T-helper 2 cell treated with Interferon-gamma antibody and Interleukin-4, amounts not matched to agents 5 μg/mL and 100 μg/mL, for 36 hours (primary cell): ENCODE results near the gene VENTX.
"Not testable (repeated sequence)": the region's sequence is repeated elsewhere in the genome, so short reads cannot be mapped to it uniquely, and the experiment has no call there.

ENCODE experiments used
- DNase-seq: peaks from one replicate; pipeline ENCODE4 v3.0.0; 2021; ENCODE audit warnings: low spot score
- H3K27ac Mint-ChIP-seq: one replicate; pipeline ENCODE4 v1.8.0; 2021; ENCODE audit warnings: mild to moderate bottlenecking, mixed read lengths
- H3K27me3 Mint-ChIP-seq: one replicate; pipeline ENCODE4 v1.8.0; 2021; ENCODE audit warnings: low read depth, mixed read lengths
- H3K36me3 Mint-ChIP-seq: one replicate; pipeline ENCODE4 v1.8.0; 2021; ENCODE audit warnings: low read depth, mixed read lengths
- H3K4me1 Mint-ChIP-seq: one replicate; pipeline ENCODE4 v1.8.0; 2021; ENCODE audit warnings: low read depth, mixed read lengths
- H3K4me3 Mint-ChIP-seq: one replicate; pipeline ENCODE4 v1.8.0; 2022; ENCODE audit warnings: mild to moderate bottlenecking, moderate library complexity, mixed read lengths
- H3K9me3 Mint-ChIP-seq: one replicate; pipeline ENCODE4 v1.8.0; 2021; ENCODE audit warnings: mixed read lengths

The VENTX gene

GRCh38 chr10:133216776-133217175 lies 20.9 kb upstream of the VENTX start:
- H3K4me3 Mint-ChIP-seq, result no peak overlapping the region
- no peaks in the 10 kb centered on the region for H3K36me3 Mint-ChIP-seq
- DNase-seq, result no peak
- no peaks in the 10 kb centered on the region for H3K27me3 Mint-ChIP-seq
- no peaks in the 10 kb centered on the region for H3K4me1 Mint-ChIP-seq
- no peak overlapping the region for H3K27ac Mint-ChIP-seq
- no peaks in the 10 kb centered on the region for H3K9me3 Mint-ChIP-seq

GRCh38 chr10:133217800-133218589 lies 19.7 kb upstream of the VENTX start:
- Mint-ChIP-seq H3K4me1 (no peaks in the 10 kb centered on the region), H3K9me3 (no peaks in the 10 kb centered on the region), H3K27me3 (no peaks in the 10 kb centered on the region), H3K4me3 (no peak overlapping the region), H3K36me3 (no peaks in the 10 kb centered on the region), H3K27ac (no peak overlapping the region)
- DNase-seq, result no peak

GRCh38 chr10:133218891-133219290 lies 18.8 kb upstream of the VENTX start:
- no peaks in the 10 kb centered on the region for H3K9me3 Mint-ChIP-seq
- no peak overlapping the region for H3K4me3 Mint-ChIP-seq
- no peak overlapping the region for H3K27ac Mint-ChIP-seq

GRCh38 chr10:133219782-133220181 lies 17.9 kb upstream of the VENTX start:
- Mint-ChIP-seq H3K27me3 (no peaks in the 10 kb centered on the region), H3K27ac (no peak overlapping the region), H3K36me3 (no peaks in the 10 kb centered on the region), H3K9me3 (no peaks in the 10 kb centered on the region), H3K4me3 (no peak overlapping the region), H3K4me1 (no peaks in the 10 kb centered on the region)
- no peak for DNase-seq

More at GRCh38 chr10:133218891-133219290, 18.8 kb upstream of the VENTX start:
- DNase-seq, result no peak
- no peaks in the 10 kb centered on the region for H3K27me3 Mint-ChIP-seq
- no peaks in the 10 kb centered on the region for H3K4me1 Mint-ChIP-seq
- no peaks in the 10 kb centered on the region for H3K36me3 Mint-ChIP-seq

GRCh38 chr10:133221331-133221730 lies 16.3 kb upstream of the VENTX start:
- Mint-ChIP-seq H3K27ac (peak overlapping the region; percentile 60), H3K9me3 (no peaks in the 10 kb centered on the region), H3K27me3 (no peaks in the 10 kb centered on the region), H3K4me1 (peaks cover 8% of the 10 kb centered on the region), H3K36me3 (no peaks in the 10 kb centered on the region), H3K4me3 (no peak overlapping the region)
- DNase-seq, result no peak

- not testable (repeated sequence) for H3K4me3 Mint-ChIP-seq, H3K36me3 Mint-ChIP-seq, H3K27ac Mint-ChIP-seq, H3K27me3 Mint-ChIP-seq, DNase-seq, H3K9me3 Mint-ChIP-seq
- H3K4me1 Mint-ChIP-seq, result peaks cover 12% of the 10 kb centered on the region
Measured at GRCh38 chr10:133221756-133222155, 15.9 kb upstream of the VENTX start.

- H3K4me3 Mint-ChIP-seq, result no peak overlapping the region
- H3K36me3 Mint-ChIP-seq, result no peaks in the 10 kb centered on the region
- H3K4me1 Mint-ChIP-seq, result peaks cover 12% of the 10 kb centered on the region
- DNase-seq, result no peak
- H3K27ac Mint-ChIP-seq, result no peak overlapping the region
- H3K9me3 Mint-ChIP-seq, result no peaks in the 10 kb centered on the region
- peaks cover 17% of the 10 kb centered on the region for H3K27me3 Mint-ChIP-seq
Measured at GRCh38 chr10:133224076-133224475, 13.6 kb upstream of the VENTX start.

GRCh38 chr10:133224756-133225372 lies 12.8 kb upstream of the VENTX start:
- no peak for DNase-seq
- Mint-ChIP-seq H3K9me3 (no peaks in the 10 kb centered on the region), H3K4me1 (peaks cover 12% of the 10 kb centered on the region), H3K27me3 (peaks cover 22% of the 10 kb centered on the region), H3K4me3 (peak overlapping the region; percentile 36), H3K27ac (no peak overlapping the region), H3K36me3 (no peaks in the 10 kb centered on the region)

GRCh38 chr10:133225707-133226191 lies 11.9 kb upstream of the VENTX start:
- Mint-ChIP-seq H3K36me3 (no peaks in the 10 kb centered on the region), H3K4me3 (peak overlapping the region; percentile 46), H3K27me3 (peaks cover 22% of the 10 kb centered on the region), H3K27ac (peak overlapping the region; percentile 55), H3K9me3 (no peaks in the 10 kb centered on the region), H3K4me1 (peaks cover 12% of the 10 kb centered on the region)
- peak; percentile 29 for DNase-seq

GRCh38 chr10:133226251-133226808 lies 11.3 kb upstream of the VENTX start:
- no peaks in the 10 kb centered on the region for H3K9me3 Mint-ChIP-seq
- DNase-seq, result peak; percentile 16
- H3K27me3 Mint-ChIP-seq, result peaks cover 26% of the 10 kb centered on the region
- H3K36me3 Mint-ChIP-seq, result no peaks in the 10 kb centered on the region
- H3K27ac Mint-ChIP-seq, result peak overlapping the region; percentile 55
- peak overlapping the region; percentile 46 for H3K4me3 Mint-ChIP-seq
- H3K4me1 Mint-ChIP-seq, result peaks cover 12% of the 10 kb centered on the region

- Mint-ChIP-seq H3K27me3 (peaks cover 35% of the 10 kb centered on the region), H3K9me3 (no peaks in the 10 kb centered on the region), H3K4me1 (peaks cover 12% of the 10 kb centered on the region), H3K36me3 (no peaks in the 10 kb centered on the region), H3K4me3 (no peak overlapping the region), H3K27ac (no peak overlapping the region)
- DNase-seq, result no peak
Measured at GRCh38 chr10:133227256-133227655, 10.4 kb upstream of the VENTX start.

GRCh38 chr10:133229265-133230043 lies 8.2 kb upstream of the VENTX start:
- Mint-ChIP-seq H3K9me3 (no peaks in the 10 kb centered on the region), H3K4me1 (peaks cover 12% of the 10 kb centered on the region), H3K27ac (no peak overlapping the region), H3K36me3 (no peaks in the 10 kb centered on the region), H3K4me3 (peak overlapping the region; percentile 5), H3K27me3 (peaks cover 56% of the 10 kb centered on the region)
- DNase-seq, result no peak

- H3K27ac Mint-ChIP-seq, result no peak within 1 kb of the TSS
- H3K4me3 Mint-ChIP-seq, result peak within 1 kb of the TSS; percentile 5
- no peak for DNase-seq
- no peaks in the 10 kb centered on the region for H3K9me3 Mint-ChIP-seq
- H3K4me1 Mint-ChIP-seq, result peaks cover 14% of the 10 kb centered on the region
- H3K36me3 Mint-ChIP-seq, result no peaks in the 10 kb centered on the region
- peaks cover 60% of the 10 kb centered on the region for H3K27me3 Mint-ChIP-seq
Measured at GRCh38 chr10:133230044-133230361, 7.7 kb upstream of the VENTX start, which contains the start of gene UTF1. TSS of gene UTF1 (plus strand) at chr10:133230217. CDS start at chr10:133230289, 72 bp downstream.
